ENCODE measurements around the gene SLC6A11.

The SLC6A11 gene

DNA sequence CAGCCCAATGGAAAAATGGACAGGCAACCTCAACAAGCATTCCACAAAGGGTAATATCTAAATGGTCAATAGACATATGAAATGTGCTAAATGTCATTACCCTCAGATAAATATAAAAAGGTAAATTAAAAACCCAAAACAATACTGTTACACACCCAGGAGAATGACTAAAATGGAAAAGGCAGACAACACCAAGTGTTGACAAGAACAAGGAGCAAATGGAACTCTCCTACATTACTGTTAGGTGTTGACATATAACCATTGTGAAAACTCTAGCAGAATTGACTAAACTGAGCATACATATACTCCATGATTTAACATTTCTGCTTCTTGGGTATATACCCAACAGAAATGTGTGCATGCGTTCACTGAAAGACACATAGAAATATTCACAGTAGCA lies 25.3 kb upstream of the SLC6A11 start:
- DNase-seq (ENCODE audit: low spot score) = no peak

DNA sequence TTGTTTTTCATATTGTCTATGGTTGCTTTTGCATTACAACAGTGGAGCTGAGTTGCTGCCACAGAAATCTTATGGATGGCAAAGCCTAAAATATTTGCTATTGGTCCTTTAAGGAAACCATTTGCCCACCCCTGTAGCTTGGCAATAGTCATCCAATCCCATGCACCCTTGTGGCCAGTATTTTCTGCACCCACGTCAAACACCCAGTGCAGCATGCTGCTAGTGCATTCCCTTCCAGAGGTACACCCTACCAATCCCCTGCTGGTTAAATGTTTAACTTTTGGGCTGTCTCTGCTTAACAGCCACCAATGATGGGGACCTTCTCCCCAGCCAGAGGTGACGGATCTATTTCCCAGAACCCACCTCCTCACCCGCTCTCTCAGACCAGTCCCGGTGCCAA lies 23.8 kb upstream of the SLC6A11 start:
- no peak for DNase-seq (ENCODE audit: low spot score)

DNA sequence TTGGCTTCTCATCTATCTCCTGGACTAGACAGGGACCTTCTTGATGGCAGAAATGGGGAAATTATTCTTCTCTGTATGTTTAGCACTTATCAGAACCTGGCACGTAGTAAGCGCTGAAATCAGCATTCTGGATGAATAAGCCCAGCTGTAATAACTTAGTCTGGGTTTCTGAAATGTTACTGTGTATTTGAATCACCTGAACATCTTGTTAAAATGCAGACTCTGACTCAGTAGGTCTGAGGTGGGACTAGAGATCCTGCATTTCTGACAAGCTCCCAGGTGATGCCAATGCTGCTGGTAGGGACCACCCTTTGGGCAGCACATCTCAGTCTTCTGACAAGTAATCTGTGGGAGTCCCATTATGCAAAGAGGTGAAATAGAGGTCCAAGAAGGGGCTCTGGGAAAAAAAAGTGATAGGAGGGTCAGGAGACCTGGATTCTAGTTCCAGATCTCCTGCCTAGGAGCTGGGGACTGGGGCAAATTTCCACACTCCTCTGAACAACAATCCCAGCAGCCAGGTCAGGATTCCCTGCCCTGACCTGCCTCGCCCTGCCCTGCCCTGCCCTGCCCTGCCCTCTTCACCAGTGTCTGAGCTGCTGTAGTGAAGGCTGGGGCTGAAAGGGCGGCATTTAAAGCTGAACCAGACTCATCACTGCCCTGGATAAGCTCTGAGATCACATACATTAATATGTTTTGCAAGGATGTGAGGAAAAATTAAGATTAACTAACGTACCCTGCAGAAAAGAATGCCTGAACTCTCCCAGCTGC lies 17.2 kb upstream of the SLC6A11 start:
- DNase-seq (ENCODE audit: low spot score) = no peak

DNA sequence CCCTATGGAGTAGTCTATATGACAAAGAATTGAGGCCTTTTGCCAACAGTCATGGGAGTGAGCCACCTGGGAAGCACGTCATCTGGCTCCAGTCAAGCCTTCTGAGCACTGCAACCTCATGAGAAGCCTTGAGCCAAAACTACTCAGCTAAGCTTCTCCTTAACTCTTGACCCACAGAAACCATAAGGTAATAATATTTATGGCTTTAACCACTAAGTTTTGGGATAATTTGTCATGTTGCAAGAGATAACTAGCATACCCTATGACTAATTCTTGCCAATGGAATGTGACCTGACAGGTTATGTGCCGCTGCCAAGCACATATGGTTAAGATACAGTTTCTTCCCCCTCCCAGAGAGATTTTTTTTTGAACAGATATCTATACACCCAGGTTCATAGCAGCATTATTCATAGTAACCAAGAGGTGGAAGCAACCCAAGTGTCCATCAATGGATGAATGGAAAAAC lies 11.8 kb upstream of the SLC6A11 start:
- DNase-seq (ENCODE audit: low spot score) = no peak

DNA sequence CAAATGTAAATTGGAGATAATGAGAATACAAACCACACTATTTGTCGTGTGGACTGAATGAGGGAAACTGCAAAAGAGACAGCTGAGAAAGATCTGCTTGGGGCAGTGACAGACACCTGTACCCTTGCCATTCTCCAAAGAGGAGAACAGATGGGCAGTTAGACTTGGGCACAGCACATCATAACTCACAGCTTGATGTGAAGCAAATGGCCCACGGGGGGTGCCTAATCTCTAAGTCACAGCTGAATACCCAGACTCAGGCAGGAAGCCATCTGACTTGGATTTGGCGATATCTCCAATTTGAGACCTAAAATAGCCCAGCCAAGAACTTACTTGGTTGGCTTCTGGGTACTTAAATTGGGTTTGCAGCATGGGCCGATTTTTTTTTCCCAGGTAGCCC lies 10.0 kb upstream of the SLC6A11 start:
- no peak for DNase-seq (ENCODE audit: low spot score)

DNA sequence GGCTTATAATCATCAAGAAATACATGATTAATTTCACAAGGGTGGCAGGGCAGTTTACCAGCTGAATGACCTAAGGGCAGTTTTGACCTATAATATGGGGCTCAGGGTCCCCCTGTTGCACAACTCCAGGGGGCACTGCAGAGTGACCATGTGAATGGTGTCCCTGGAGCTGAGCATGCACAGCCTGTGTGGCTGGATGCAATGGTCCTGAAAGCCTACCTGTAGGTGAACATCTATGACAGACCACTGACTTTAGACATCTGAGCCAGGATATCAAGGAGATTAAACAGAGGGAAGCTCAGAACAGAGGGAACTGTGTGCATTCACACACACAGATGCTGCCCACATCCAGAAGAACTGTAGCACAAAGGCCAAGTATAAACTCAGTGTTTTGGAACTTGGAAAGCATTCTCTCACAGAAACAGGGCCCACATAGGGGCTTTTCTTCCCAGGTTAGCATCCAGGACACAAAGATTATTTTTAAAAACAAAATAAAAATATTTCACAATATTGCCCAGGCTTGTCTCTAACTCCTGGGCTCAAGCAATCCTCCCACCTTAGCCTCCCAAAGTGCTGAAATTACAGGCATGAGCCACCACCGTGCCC lies 7.8 kb upstream of the SLC6A11 start:
- DNase-seq (ENCODE audit: low spot score) = no peak

DNA sequence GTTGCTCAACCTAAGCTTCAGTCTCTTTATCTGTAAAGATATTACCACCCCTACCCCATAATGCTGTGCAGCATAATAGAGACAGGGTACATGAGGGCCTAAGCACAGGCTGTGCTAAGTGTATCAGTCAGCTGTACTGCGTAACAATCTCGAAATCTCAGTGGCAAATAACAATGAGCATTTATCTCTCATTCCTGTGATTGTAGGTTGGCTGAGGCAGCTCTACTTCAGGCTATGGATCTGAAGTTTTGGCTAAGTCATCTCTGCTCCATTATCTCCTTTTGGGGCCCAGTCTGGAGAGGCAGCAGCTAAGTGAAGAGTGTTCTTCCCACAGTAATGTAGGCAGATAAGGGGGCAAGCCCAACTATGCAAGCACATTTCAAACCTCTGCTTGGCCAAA lies 7.1 kb upstream of the SLC6A11 start:
- DNase-seq (ENCODE audit: low spot score) = no peak

DNA sequence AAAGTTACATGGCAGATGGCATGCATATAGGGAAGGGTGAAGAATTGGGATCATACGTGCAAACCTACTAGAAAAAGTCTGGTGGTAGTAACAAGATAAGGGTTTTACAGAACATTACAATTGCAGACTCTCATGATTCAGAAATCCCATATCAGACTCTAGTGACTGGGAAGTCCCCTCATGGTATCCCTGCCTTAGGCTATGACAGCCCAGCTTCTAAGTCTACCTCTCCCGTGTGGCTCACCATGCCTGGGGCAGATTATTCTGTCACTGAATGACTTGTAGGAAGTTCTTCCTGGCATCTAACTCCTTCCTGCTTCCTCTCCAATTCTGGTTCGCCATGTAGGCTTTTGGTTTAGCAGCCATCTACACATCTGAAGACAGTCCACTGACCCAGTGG lies 5.7 kb upstream of the SLC6A11 start:
- no peak for DNase-seq (ENCODE audit: low spot score)

DNA sequence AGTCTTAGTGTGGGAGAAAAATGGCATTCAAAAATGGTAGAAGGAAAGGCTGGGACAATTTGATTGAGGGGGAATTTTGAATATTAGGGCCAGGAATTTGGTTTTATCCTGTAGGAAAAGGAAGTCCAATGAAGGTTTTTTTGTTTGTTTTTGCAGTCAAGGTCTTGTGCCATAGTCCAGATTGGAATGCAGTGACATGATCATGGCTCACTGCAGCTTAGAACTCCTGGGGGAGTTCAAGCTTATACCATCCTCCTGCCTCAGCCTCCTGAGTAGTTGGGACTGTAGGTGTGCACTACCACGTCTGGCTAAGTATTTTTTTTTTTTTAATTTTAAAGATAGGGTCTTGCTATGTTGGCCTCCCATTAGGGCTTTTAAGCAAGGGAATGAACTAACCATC lies 2.6 kb upstream of the SLC6A11 start:
- no peak for DNase-seq (ENCODE audit: low spot score)

DNA sequence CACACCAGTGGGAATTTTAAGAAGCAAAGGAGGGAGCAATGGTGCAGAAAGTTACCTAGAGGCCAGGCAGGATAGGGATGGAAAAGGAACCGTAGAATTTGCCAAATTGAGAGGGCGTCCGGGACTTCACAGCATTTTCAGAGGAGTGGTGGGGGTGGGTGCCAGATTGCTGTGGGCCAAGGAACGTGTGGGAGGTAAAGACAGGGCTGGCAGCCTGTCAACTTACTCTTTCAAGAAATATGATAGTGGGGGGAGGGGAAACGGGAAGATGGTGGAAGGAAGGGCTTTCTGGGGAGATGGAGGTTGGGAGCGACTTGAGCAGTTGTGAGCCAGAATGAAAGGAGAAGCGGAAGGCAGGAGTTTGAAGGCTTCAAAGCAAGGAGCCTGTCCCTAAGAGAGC lies 1.4 kb upstream of the SLC6A11 start:
- no peak for DNase-seq (ENCODE audit: low spot score)

DNA sequence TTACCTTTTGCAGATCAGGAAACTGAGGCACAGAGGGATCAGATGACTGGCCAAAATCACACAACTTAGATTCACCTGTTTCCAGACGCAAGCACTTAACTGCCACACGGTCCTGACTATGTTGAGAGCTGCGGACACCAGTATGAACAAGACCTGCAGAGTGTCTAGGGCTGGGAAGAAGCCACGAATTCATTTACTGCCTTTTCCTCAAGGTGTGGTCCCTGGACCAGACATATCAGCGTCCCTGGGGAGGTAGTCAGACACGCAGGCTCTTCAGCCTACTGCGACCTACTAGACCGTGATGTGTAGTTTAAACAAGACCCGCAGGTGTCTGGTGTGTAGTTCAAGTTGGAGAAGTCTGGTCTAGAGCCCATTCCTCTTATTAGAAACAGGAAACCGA lies 541 bp upstream of the SLC6A11 start:
- DNase-seq (ENCODE audit: low spot score) = peak; percentile 39

DNA sequence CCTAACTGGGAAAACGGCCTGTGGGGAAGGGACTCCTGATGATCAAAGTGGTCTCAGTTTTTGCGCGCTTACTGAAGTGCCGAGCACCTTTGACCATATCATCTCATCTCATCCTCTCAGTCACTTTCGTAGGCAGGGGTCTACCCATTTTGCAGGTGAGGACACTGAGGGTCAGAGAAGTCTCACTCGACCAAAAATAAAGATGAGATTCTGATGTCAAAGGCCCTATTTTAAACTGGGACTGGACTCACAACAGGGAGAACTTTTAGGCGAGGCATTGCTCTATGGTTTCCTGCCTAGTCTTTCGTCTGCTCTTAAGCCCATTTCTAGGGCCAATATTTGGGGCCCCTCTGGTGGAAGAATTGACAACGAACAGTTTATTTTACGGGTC lies 830 bp downstream of the SLC6A11 start:
- DNase-seq (ENCODE audit: low spot score) = no peak

DNA sequence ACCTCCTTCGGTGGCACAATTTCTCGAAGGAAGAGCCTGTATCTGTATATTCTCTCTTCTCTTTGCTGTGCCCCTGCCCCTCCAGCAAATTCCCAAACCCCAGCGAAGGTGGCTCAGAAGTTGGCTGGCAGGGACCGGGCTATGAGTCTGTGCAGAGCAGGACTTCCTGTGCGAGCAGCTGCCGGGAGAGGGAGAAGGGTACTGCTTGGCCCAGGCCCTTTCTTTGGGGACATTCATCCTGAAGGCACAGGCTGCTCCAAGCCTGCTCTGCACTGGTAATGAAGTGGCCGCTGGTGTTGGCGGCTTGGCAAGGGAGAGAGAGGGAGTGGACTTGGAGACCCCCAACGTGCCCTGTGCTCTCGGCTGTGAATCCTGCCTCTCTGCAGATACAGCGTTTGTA lies 1.5 kb downstream of the SLC6A11 start:
- DNase-seq (ENCODE audit: low spot score) = peak; percentile 72

DNA sequence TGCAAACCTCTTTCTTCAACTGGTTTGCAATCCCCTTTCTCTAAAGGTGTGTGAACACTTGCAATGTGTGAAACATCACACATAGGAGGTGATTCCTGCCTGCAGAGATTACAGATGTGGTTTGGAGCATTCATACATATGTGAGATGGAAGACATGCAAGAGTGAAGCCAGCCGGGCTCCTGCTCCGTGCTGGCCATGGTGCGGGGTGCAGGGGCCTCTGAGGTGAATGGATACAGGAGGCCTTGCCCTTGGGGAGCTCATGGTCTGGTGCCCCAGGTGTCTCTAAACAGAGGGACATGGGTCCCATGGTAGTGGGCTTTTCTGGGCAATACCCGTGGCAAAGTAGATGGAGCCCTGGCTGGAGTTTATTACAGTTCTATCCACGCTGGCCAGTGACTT lies 6.0 kb downstream of the SLC6A11 start:
- no peak for DNase-seq (ENCODE audit: low spot score)

DNA sequence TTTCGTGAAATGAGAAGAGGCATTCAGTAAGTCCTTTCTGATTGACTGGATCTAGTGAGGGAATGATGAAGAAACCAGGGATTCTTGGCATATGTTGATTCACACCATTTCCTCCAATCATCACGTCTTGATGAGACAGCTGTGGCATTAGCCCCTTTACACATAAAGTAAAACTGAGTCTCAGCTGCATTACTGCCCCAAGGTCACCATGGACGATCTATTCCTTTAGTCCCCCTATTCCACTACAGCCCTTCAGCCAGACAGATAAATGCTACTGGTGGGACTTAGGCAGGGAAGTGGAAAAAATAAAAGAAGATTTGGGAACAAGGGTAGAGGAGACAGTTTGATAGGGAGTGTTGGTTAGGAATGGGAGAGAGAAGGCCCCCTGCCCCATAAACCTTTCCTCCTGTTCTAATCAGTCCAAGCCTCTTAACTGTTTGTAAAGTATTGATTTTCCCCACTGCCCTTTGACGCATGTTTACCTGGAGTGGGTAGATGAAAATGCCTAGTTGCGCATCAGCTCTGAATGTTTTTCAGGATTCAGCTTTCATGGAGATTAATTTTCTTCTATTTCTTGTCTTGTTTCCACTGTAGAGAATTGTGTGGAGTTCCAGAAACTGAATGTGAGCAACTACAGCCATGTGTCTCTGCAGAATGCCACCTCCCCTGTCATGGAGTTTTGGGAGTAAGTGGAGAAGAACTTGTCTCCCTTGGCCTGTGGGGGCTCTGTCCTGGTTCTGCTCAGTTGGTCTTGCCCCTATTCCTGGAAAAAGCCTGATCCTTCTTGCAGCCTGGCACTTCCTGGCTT lies 6.9 kb downstream of the SLC6A11 start:
- peak; percentile 74 for DNase-seq (ENCODE audit: low spot score)

DNA sequence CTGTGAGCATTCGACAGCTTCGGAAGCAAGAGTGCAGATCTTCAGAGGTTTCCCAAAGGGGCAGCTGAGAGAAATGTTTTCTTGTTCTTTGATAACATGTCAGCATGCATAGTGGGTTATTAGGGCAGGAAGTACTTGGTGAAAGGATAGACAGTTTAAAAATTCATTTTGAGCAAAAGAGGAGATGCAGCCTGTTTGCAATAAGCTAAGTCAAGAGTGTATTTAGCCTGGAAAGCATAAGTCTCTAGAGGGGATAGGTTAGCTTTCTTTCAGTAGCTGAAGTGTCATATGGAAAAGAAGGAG lies 7.4 kb downstream of the SLC6A11 start:
- no peak for DNase-seq (ENCODE audit: low spot score)

DNA sequence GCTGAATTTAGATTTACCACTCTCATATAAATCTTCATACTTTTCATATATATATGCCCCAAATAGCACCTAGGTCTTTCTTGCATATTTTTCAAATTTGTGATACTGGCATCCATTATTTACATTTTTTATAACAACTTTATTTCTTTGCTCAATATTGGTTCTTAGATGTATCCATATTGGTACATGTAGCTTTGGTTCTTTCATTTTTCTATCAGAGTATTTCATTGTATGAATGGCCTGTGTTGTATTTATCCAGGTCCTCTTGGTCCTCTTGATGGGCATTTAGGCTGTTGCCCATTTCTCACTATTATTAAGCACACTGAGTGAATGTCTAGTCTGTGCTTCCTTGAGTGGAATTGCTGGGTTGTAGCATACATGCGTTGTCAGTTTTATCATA lies 8.4 kb downstream of the SLC6A11 start:
- no peak for DNase-seq (ENCODE audit: low spot score)

DNA sequence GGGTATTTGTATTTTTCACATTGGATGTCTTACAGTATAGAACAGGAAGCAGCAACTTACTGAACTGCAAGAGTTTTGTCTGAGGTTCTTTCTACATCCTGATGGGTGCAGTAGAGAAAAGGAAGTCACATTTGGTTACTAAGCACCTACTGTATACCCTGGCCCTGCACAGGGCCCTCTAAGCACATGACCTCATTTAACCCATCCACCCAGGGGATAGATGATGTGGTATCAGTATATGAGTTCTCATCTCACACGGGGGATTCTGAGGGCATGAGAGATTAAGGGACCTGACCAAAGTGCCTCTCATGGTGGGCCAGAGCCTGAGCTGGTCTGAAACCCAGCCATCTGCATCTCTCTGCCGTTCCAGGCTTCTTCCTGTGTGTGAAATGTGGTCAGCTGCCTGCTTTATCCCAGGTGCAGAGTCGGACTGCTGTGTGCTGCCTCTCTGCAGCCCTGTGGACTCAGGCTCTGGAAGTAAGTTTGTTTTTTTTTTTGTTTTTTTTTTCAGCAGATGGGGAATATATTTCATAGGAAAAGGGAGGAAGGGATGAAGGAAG lies 17.9 kb downstream of the SLC6A11 start:
- no peak for DNase-seq (ENCODE audit: low spot score)

DNA sequence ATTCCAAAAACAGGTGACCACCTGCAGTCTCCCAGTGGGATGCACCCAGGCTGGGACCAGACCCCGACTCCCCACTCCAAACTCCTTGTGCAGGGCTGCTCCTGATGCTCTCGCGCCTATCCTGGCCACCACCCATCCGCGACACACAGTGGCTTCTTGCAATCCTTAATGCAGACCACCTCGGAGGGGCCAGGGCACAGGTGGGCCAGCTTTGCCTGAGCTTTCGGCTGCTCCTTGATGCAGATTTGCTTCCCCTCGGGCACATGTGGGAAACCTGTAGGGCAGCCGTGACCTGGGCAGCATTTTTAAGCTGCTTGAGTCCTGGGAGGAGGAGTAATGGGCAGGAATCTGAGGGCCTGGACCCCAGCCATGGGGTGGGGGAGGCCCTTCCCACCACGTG lies 18.9 kb downstream of the SLC6A11 start:
- DNase-seq (ENCODE audit: low spot score) = no peak

DNA sequence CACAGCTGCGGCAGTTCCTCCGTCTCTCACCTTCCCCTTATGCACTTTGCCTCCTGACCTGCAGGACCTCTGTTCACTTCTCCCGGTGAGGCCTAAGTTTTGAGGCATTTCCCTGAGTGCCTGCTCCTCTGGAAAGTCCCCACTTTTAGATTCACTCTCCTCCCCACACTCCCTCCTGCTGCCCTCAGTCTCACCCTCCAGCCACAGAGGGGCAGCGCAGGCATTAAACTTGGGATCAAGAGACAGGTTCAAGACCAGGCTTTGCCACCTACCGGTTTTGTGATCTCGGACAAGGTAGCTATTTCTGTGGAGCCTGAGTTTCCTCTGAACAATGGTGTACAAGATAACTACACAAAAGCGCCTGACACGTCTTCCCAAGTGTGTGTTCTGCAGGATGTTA lies 19.4 kb downstream of the SLC6A11 start:
- DNase-seq (ENCODE audit: low spot score) = no peak

DNA sequence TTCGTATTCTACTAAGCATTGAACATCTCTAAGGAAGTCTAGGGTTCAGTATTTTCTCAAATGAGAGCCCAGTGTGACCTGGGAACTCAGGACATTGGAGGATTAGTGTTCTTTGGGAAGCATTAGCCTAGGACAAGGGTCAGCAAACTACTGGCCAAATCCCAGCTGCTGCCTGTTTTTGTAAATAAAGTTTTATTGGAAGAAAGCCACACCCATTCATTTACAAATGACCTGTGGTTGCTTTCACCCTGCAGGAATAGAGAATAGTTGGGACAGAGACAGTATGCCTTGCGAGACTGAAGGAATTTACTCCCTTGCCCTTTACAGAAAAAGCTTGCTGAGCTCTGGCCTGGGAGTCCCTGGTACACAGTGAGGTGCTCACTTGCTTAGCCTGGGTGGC lies 20.6 kb downstream of the SLC6A11 start:
- no peak for DNase-seq (ENCODE audit: low spot score)

DNA sequence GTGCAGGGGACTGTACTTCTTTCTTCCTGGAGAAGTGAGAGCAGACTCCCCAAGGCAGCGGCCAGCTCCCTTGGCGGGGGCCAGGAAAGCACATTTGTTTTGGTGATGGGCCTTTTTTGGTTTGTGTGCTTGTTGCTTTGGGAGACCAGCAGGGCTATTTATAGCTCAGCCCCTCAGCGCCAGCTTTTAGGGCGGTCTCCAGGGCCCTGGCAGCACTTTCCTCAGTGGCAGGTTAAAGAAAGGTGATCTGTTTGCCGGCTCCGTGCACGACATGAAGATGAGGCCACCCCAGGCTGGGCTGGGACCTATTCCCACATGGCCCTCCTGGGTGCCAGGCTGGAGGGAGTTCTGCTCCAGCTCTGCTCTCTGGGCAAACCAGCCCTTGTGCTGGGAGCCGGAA lies 21.8 kb downstream of the SLC6A11 start:
- no peak for DNase-seq (ENCODE audit: low spot score)

DNA sequence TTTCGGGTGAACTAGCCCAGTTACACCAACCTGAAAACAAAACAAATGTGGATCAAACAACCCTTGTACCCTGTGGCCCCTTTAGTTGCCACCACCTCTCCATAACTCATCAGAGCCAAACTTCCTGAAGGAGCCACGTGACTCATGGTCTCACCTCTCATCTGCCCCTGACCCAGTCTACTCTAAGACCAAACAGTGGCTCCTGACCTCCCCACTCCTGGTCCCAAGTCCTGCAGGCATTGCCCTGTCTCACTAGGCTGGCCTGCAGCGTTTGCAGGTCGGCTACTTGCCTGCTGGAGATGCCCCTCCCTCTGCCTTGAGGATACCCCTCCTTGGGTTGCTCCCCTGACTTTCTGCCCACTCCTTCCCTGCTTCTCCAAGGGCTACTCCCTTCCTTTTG lies 23.1 kb downstream of the SLC6A11 start:
- DNase-seq (ENCODE audit: low spot score) = no peak
